Stomach smooth muscle (tissue), 2 donors: ENCODE measurements around the gene MARCHF10.
"Not testable (repeated sequence)": the region's sequence is repeated elsewhere in the genome, so short reads cannot be mapped to it uniquely, and the experiment has no call there.

ENCODE experiments used
- H3K27ac ChIP-seq: one replicate; pipeline ENCODE4 v1.7.0; 2013; ENCODE audit warnings: mild to moderate bottlenecking, low read length, inconsistent platforms
- H3K27me3 ChIP-seq, 2 donors: one replicate each; pipeline ENCODE4 v1.7.0; 2013; ENCODE audit warnings: low read length in 2 of 2; ENCODE audit not compliant: insufficient read depth in 2 of 2, control insufficient read depth in 1 of 2
- H3K36me3 ChIP-seq, 2 donors: one replicate each; pipeline ENCODE4 v1.7.0; 2013; ENCODE audit warnings: low read length in 2 of 2; ENCODE audit not compliant: control insufficient read depth in 2 of 2, insufficient read depth in 2 of 2
- H3K4me1 ChIP-seq: one replicate; pipeline ENCODE4 v1.7.0; 2013; ENCODE audit warnings: low read length; ENCODE audit not compliant: control insufficient read depth, insufficient read depth
- H3K4me3 ChIP-seq, 2 donors: one replicate each; pipeline ENCODE4 v1.7.0; 2013; ENCODE audit warnings: low read length in 2 of 2
- H3K9ac ChIP-seq, 2 donors: one replicate each; pipeline ENCODE4 v1.7.0; 2013; ENCODE audit warnings: low read length in 2 of 2, mild to moderate bottlenecking in 1 of 2
- H3K9me3 ChIP-seq, 2 donors: one replicate each; pipeline ENCODE4 v1.7.0; 2013; ENCODE audit warnings: low read length in 2 of 2; ENCODE audit not compliant: control insufficient read depth in 2 of 2
- donor health status: healthy.
- donor health status: Pancreatic carcinoma.

Gene MARCHF10

DNA sequence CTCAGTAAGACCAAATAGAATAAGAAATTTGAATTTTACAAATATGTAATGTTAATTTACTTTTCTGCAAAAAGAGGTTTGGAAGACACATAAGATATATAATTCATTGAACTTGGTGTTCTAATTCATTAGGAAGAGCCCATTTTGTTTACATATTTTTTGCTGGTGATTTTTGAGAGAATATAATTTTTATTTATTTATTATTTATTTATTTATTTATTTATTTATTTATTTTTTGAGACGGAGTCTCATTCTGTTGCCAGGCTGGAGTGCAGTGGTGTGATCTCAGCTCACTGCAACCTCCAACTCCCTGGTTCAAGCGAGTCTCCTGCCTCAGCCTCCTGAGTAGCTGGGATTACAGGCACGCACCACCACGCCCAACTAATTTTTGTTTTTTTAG, 25.7 kb upstream of the MARCHF10 start:
- H3K27me3 ChIP-seq, H3K27ac ChIP-seq, H3K9me3 ChIP-seq, H3K4me3 ChIP-seq, H3K36me3 ChIP-seq, H3K4me1 ChIP-seq, H3K9ac ChIP-seq: not testable (repeated sequence)

GRCh38 chr17:62832405-62832804, 24.3 kb upstream of the MARCHF10 start:
- Histone ChIP-seq H3K9me3 (peaks cover 0 to 3% of the 10 kb centered on the region in 2 donors), H3K27me3 (no peaks in the 10 kb centered on the region), H3K9ac (no peak overlapping the region), H3K27ac (no peak overlapping the region), H3K4me3 (no peak overlapping the region), H3K4me1 (no peaks in the 10 kb centered on the region), H3K36me3 (no peaks in the 10 kb centered on the region)

DNA sequence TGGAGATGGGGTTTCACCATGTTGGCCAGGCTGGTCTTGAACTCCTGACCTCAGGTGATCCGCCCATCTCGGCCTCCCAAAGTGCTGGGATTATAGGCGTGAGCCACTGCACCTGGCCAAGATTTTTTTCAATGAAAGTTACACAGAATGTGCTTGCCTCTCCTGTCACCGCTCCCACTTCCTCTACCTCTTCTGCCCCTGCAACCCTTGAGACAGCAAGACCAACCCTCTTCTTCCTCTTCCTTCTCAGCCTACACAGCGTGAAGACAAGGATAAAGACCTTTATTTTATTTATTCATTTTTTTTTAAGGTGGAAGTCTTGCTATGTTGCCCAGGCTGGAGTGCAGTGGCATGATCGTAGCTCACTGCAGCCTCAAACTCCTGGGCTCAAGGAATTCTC, 23.0 kb upstream of the MARCHF10 start:
- not testable (repeated sequence) for H3K4me1 ChIP-seq, H3K36me3 ChIP-seq, H3K27me3 ChIP-seq, H3K9me3 ChIP-seq, H3K9ac ChIP-seq, H3K27ac ChIP-seq, H3K4me3 ChIP-seq

DNA sequence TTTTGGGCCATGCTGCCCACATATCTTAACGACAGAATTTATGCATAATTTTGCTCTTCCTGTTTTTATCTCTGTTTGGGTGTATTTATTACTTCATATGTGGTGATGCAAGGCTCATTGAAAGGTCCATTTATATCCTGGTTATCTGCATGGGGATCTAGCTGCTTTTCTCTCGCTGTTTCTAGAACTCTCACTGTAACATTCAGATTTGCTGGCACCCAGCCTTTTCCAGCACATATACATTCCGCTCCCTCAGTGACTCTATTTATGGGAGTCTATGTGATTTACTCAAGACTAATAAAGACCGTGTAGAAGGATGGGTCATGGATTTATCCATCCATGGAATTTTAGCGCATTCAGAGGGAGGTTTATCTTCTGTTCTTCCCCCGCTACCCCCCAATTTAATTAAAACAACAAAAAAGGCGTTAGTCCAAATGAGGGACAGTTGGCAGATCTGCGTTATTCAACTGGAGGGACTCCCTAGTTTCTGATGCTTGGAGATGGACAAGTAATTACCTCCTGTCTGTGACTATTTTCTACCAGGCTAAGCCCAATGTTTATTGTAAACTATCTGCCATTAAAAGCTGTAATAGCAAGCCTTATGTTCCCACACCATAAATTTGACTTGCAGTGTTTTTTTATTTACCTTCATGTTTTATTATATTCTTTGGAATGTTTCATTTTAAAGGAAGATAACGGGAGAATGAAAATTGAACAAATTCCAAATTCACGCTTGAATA, 19.8 kb upstream of the MARCHF10 start:
- Histone ChIP-seq H3K36me3 (no peaks in the 10 kb centered on the region), H3K4me3 (no peak overlapping the region), H3K9me3 (no peaks in the 10 kb centered on the region), H3K27me3 (no peaks in the 10 kb centered on the region), H3K9ac (no peak overlapping the region), H3K4me1 (no peaks in the 10 kb centered on the region), H3K27ac (no peak overlapping the region)

DNA sequence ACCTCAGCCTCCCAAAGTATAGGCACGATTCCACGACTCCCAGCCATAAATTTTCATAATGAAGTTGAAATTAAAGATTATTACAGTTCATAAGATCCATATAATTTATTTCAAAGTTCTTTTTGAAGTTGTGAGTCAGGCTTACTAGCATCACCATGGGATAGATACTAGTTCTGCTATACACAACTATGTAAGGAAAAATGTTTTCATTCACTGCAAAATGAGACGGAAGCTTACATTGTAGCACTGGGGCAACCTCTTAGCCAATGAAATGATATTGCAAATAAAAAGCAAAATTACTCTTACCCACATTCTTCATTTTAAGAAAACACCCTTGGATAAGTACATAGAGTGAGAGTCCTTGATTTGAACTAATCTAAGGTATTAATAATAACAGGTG, 18.8 kb upstream of the MARCHF10 start:
- Histone ChIP-seq H3K9ac (no peak overlapping the region), H3K9me3 (no peaks in the 10 kb centered on the region), H3K4me3 (no peak overlapping the region), H3K4me1 (no peaks in the 10 kb centered on the region), H3K36me3 (no peaks in the 10 kb centered on the region), H3K27ac (no peak overlapping the region), H3K27me3 (no peaks in the 10 kb centered on the region)

GRCh38 chr17:62825182-62825581, 17.1 kb upstream of the MARCHF10 start:
- Histone ChIP-seq H3K4me3 (no peak overlapping the region), H3K36me3 (no peaks in the 10 kb centered on the region), H3K27ac (no peak overlapping the region), H3K9me3 (no peaks in the 10 kb centered on the region), H3K27me3 (no peaks in the 10 kb centered on the region), H3K4me1 (no peaks in the 10 kb centered on the region), H3K9ac (no peak overlapping the region)

- no peak overlapping the region for H3K4me3 ChIP-seq
- no peaks in the 10 kb centered on the region for H3K36me3 ChIP-seq
- no peak overlapping the region for H3K27ac ChIP-seq
- no peaks in the 10 kb centered on the region for H3K9me3 ChIP-seq
- no peak overlapping the region for H3K9ac ChIP-seq
- H3K4me1 ChIP-seq, result no peaks in the 10 kb centered on the region
- no peaks in the 10 kb centered on the region for H3K27me3 ChIP-seq
Observed at GRCh38 chr17:62824290-62825131, 16.4 kb upstream of the MARCHF10 start.

DNA sequence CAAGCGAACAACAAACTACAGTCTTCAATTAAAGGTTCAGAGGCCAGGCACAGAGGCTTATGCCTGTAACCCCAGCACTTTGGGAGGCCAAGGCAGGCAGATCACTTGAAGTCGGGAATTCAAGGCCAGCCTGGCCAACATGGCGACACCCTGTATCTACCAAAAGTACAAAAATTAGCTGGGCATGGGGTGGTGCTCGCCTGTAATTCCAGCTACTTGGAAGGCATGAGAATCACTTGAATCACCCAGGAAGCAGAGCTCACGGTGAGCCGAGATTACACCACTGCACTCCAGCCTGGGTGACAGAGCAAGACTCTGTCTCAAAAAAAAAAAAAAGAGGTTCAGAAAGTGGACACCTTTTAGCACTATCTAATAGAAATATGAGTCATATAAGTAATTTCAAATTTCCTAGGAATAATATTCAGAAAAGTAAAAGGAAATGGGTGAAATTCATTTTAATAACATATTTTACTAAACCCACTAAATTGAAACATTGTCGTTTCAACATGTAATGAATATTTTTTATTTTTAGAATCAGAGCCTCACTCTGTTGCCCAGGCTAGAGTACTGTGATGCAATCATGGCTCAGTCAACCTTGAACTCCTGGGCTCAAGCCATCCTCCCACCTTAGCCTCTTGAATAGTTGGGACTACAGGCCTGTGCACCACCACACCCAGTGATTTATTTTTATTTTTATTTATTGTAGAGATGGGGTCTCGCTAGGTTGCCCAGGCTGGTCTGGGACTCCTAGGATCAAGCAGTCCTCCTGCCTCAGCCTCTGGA, 15.2 kb upstream of the MARCHF10 start:
- H3K27me3 ChIP-seq, result no peaks in the 10 kb centered on the region
- no peak overlapping the region for H3K4me3 ChIP-seq
- H3K9ac ChIP-seq, result no peak overlapping the region
- no peak overlapping the region for H3K27ac ChIP-seq
- no peaks in the 10 kb centered on the region for H3K36me3 ChIP-seq
- no peaks in the 10 kb centered on the region for H3K4me1 ChIP-seq
- no peaks in the 10 kb centered on the region for H3K9me3 ChIP-seq

GRCh38 chr17:62822080-62822904, 14.2 kb upstream of the MARCHF10 start:
- H3K27ac ChIP-seq, result no peak overlapping the region
- H3K9ac ChIP-seq, result no peak overlapping the region
- no peaks in the 10 kb centered on the region for H3K36me3 ChIP-seq
- H3K27me3 ChIP-seq, result no peaks in the 10 kb centered on the region
- no peaks in the 10 kb centered on the region for H3K9me3 ChIP-seq
- no peaks in the 10 kb centered on the region for H3K4me1 ChIP-seq
- no peak overlapping the region for H3K4me3 ChIP-seq
